DND-41 (cell line): Measurements from ENCODE around the gene PPME1.

Experiments
- CTCF ChIP-seq: IDR thresholded peaks from 2 replicates; pipeline ENCODE4 v1.5.1; 2012; ENCODE audit warnings: borderline replicate concordance, low read length, moderate library complexity, mild to moderate bottlenecking; ENCODE audit not compliant: poor library complexity, severe bottlenecking; ENCODE audit errors: extremely low read depth
- EZH2 ChIP-seq: IDR thresholded peaks from 3 replicates; pipeline ENCODE4 v1.6.1; 2012; ENCODE audit warnings: borderline replicate concordance, low read depth, mild to moderate bottlenecking, moderate library complexity, low read length, inconsistent platforms; ENCODE audit not compliant: severe bottlenecking

GRCh38 chr11:74134661-74135060, 36.4 kb upstream of the PPME1 start:
- no peak for TF ChIP-seq CTCF
- TF ChIP-seq EZH2 = no peak
